K562 (cell line): Measurements from ENCODE around the gene PPT2. TPM values are rescaled to one million over a fixed set of nuclear protein-coding genes. Genes with fewer than 3 reads are reported as not detected.

ENCODE experiments used
- ATAC-seq: fragments of 200-7000 bp; cut with Tn5 transposase; 3 replicates; pipeline ENCODE4 v1.9.1; 2020; ENCODE audit warnings: moderate library complexity
- BruUV-seq: library from RNA; stranded (reverse); fragments of 400-500 nt; replicated peaks from 2 replicates; lab custom pipeline; 2021; lab: Mats Ljungman, UMichigan
- CTCF ChIA-PET: fragments of 300-600 bp; formaldehyde crosslinking; extraction: SDS; loops from one replicate; lab custom pipeline; 2021; ENCODE audit warnings: low intra/inter-chr PET ratio; lab: Yijun Ruan, JAX
- POLR2A ChIA-PET: fragments of 300-600, 350-650 bp; sonication (Branson Sonifier 250); formaldehyde crosslinking; extraction: SDS; loops from one replicate; lab custom pipeline; 2021; ENCODE audit warnings: antibody characterized with exemption, inconsistent platforms; lab: Yijun Ruan, JAX
- DNase-seq, 4 experiments: peaks; one replicate each; pipeline versions ENCODE4 v3.0.0 to v3.0.0-alpha.2; 2011 to 2018; ENCODE audit warnings: low spot score in 3 of 4, mixed read lengths in 3 of 4; ENCODE audit errors: extremely low read depth in 1 of 4
- FAIRE-seq: peaks from 2 replicates; lab custom pipeline; 2011; peaks lifted over from hg19 to GRCh38; lab: Jason Lieb, UNC
- H2AFZ ChIP-seq: 2 replicates; pipeline ENCODE4 v1.6.0; 2011; ENCODE audit warnings: low read depth, low read length, control low read depth, inconsistent platforms
- H3K27ac ChIP-seq: fragments of 200-600 bp; 3 replicates; pipeline ENCODE4 v1.8.0; 2011; ENCODE audit warnings: low read depth, mild to moderate bottlenecking, control low read depth, inconsistent platforms, low read length, moderate library complexity, mixed read lengths; ENCODE audit errors: extremely low read depth
- H3K27me3 ChIP-seq, 2 experiments: fragments of 300-600 bp in 1 of 2; 2 replicates in 1 of 2; 3 replicates in 1 of 2; pipeline versions ENCODE4 v1.6.0 to v1.8.0; 2011; ENCODE audit warnings: inconsistent platforms in 2 of 2, low read length in 2 of 2, mild to moderate bottlenecking in 1 of 2, mixed read lengths in 1 of 2, moderate library complexity in 1 of 2; ENCODE audit not compliant: control insufficient read depth in 2 of 2, insufficient read depth in 2 of 2
- H3K36me3 ChIP-seq: fragments of 300-600 bp; 3 replicates; pipeline ENCODE4 v1.8.0; 2011; ENCODE audit warnings: mild to moderate bottlenecking, low read length, inconsistent platforms; ENCODE audit not compliant: control insufficient read depth, insufficient read depth
- H3K4me1 ChIP-seq, 2 experiments: fragments of 200-600 bp in 1 of 2; replicated peaks in 1 of 2; 2 replicates in 1 of 2; 3 replicates in 1 of 2; pipeline versions ENCODE4 v1.5.1 to v1.8.0; 2011; ENCODE audit warnings: inconsistent platforms in 2 of 2, low read length in 2 of 2, mild to moderate bottlenecking in 1 of 2, mixed read lengths in 1 of 2, moderate library complexity in 1 of 2; ENCODE audit not compliant: control insufficient read depth in 2 of 2, insufficient read depth in 2 of 2
- H3K4me2 ChIP-seq: 2 replicates; pipeline ENCODE4 v1.6.1; 2011; ENCODE audit warnings: low read length, control low read depth, inconsistent platforms, mixed read lengths; ENCODE audit not compliant: insufficient read depth
- H3K4me3 ChIP-seq: fragments of 200-600 bp; sonication (generic), shearing (Covaris generic); 2 replicates; pipeline ENCODE4 v1.5.1; 2016; ENCODE audit warnings: control low read depth, inconsistent platforms
- H3K79me2 ChIP-seq: fragments of 200-600 bp; 3 replicates; pipeline ENCODE4 v1.8.0; 2011; ENCODE audit warnings: low read length, inconsistent platforms; ENCODE audit not compliant: control insufficient read depth, insufficient read depth
- H3K9ac ChIP-seq, 2 experiments: 2 replicates each; pipeline versions ENCODE4 v1.6.0 to v1.6.1; 2011; ENCODE audit warnings: low read depth in 2 of 2, low read length in 2 of 2, control low read depth in 1 of 2, inconsistent platforms in 1 of 2, mild to moderate bottlenecking in 1 of 2, mixed read lengths in 1 of 2; ENCODE audit not compliant: insufficient read depth in 1 of 2
- H3K9me1 ChIP-seq: one replicate; pipeline ENCODE4 v1.6.0; 2011; ENCODE audit warnings: inconsistent platforms, mild to moderate bottlenecking, low read length, moderate library complexity; ENCODE audit not compliant: control insufficient read depth, insufficient read depth
- H3K9me3 ChIP-seq: replicated peaks from 2 replicates; pipeline ENCODE4 v1.5.1; 2011; ENCODE audit warnings: low read depth, low read length, inconsistent platforms; ENCODE audit not compliant: control insufficient read depth, insufficient read depth
- H4K20me1 ChIP-seq: replicated peaks from 2 replicates; pipeline ENCODE4 v1.6.1; 2011; ENCODE audit warnings: low read length, inconsistent platforms, mixed read lengths; ENCODE audit not compliant: control insufficient read depth, insufficient read depth
- CBFA2T3 ChIP-seq: fragments of 450-650 bp; IDR thresholded peaks from 2 replicates; pipeline ENCODE4 v1.6.1; 2017
- DMBX1 ChIP-seq: fragments of 250-450 bp; sonication (Bioruptor Pico); IDR thresholded peaks from 2 replicates; pipeline ENCODE4 v1.8.0; 2022; ENCODE audit warnings: inconsistent platforms, mild to moderate bottlenecking, moderate library complexity, borderline replicate concordance
- DPF2 ChIP-seq: fragments of 450-650 bp; IDR thresholded peaks from 2 replicates; pipeline ENCODE4 v1.6.1; 2016
- EGR1 ChIP-seq: fragments of 450-650 bp; conservative IDR thresholded peaks from 2 replicates; pipeline ENCODE4 v1.6.1; 2017; ENCODE audit warnings: mild to moderate bottlenecking
- ELF2 ChIP-seq: fragments of 250-450 bp; sonication (Bioruptor Pico); IDR thresholded peaks from 2 replicates; pipeline ENCODE4 v1.5.0; 2021; ENCODE audit warnings: mild to moderate bottlenecking
- FUS ChIP-seq: fragments of 200-400 bp; formaldehyde crosslinking; optimal IDR thresholded peaks from 2 replicates; pipeline ENCODE3; 2017; ENCODE audit warnings: low read depth, low read length
- HIVEP1 ChIP-seq: fragments of 250-450 bp; sonication (Bioruptor Pico); IDR thresholded peaks from 2 replicates; pipeline ENCODE4 v1.4.0; 2020; ENCODE audit warnings: mild to moderate bottlenecking
- MCM3 ChIP-seq: fragments of 450-650 bp; IDR thresholded peaks from 2 replicates; pipeline ENCODE4 v1.6.1; 2016
- MTA2 ChIP-seq: fragments of 450-650 bp; IDR thresholded peaks from 2 replicates; pipeline ENCODE4 v1.6.1; 2016; ENCODE audit warnings: low read depth
- RBM25 ChIP-seq: fragments of 200-400 bp; formaldehyde crosslinking; IDR thresholded peaks from 2 replicates; pipeline ENCODE4 v1.6.1; 2018; ENCODE audit warnings: low read length, low read depth, moderate library complexity; ENCODE audit not compliant: severe bottlenecking
- RFX1 ChIP-seq: fragments of 450-650 bp; IDR thresholded peaks from 2 replicates; pipeline ENCODE4 v1.6.1; 2016; ENCODE audit warnings: mild to moderate bottlenecking, moderate library complexity
- SIN3A ChIP-seq, 2 experiments: fragments of 150-350 bp in 1 of 2; IDR thresholded peaks; 2 replicates each; pipeline ENCODE4 v1.6.1; 2011 to 2016; ENCODE audit warnings: borderline replicate concordance in 2 of 2, low read depth in 2 of 2, low read length in 2 of 2, mild to moderate bottlenecking in 2 of 2, moderate library complexity in 2 of 2; ENCODE audit not compliant: control insufficient read depth in 1 of 2
- SOX6 ChIP-seq: fragments of 450-650 bp; IDR thresholded peaks from 2 replicates; pipeline ENCODE4 v1.6.1; 2014; ENCODE audit warnings: mild to moderate bottlenecking
- STAT6 ChIP-seq: sonication (generic); formaldehyde crosslinking; IDR thresholded peaks from 2 replicates; pipeline ENCODE4 v1.8.1; 2023; ENCODE audit warnings: mild to moderate bottlenecking, missing genetic modification reagents
- ZBTB7A ChIP-seq: IDR thresholded peaks from 2 replicates; pipeline ENCODE4 v1.6.1; 2011; ENCODE audit warnings: low read depth, mild to moderate bottlenecking, low read length, moderate library complexity, borderline replicate concordance; ENCODE audit not compliant: control insufficient read depth
- ZFPM2 ChIP-seq: fragments of 250-450 bp; sonication (Bioruptor Pico); IDR thresholded peaks from 2 replicates; pipeline ENCODE4 v1.5.1; 2022; ENCODE audit warnings: mild to moderate bottlenecking
- ZNF197 ChIP-seq: fragments of 200-800 bp; sonication (Bioruptor generic); IDR thresholded peaks from 2 replicates; pipeline ENCODE4 v1.6.1; 2016; ENCODE audit warnings: low read depth, missing genetic modification characterization, missing compliant biosample characterization
- ZNF436 ChIP-seq: fragments of 250-450, 450-650 bp; sonication (Bioruptor Pico); formaldehyde crosslinking; IDR thresholded peaks from 2 replicates; pipeline ENCODE4 v1.7.0; 2020; ENCODE audit warnings: mild to moderate bottlenecking
- ZNF780A ChIP-seq: fragments of 250-450 bp; sonication (Bioruptor Pico); IDR thresholded peaks from 2 replicates; pipeline ENCODE4 v1.5.0; 2021; ENCODE audit warnings: mild to moderate bottlenecking
- ZNF79 ChIP-seq: fragments of 250-450 bp; sonication (Bioruptor Pico); IDR thresholded peaks from 2 replicates; pipeline ENCODE4 v1.4.0; 2020; ENCODE audit warnings: low read depth, mild to moderate bottlenecking, moderate library complexity
- WGBS: fragments of 100-300 bp; shearing (Covaris generic); methylation state at CpG from one replicate; pipeline ENCODE4 v1.1.6; 2016; ENCODE audit warnings: low coverage, mixed read lengths; ENCODE audit not compliant: insufficient coverage; ENCODE audit errors: missing lambda C conversion rate; 5-methylcytosine and 5-hydroxymethylcytosine counted together
- in situ Hi-C: fragments of 300-500 bp; cut with MboI; formaldehyde crosslinking; loops from 4 replicates; pipeline ENCODE4 v1.15.0; 2018; ENCODE audit warnings: inconsistent platforms, mixed read lengths
- intact Hi-C: fragments of 100-400 bp; cut with micrococcal nuclease; formaldehyde crosslinking; loops from 2 replicates; pipeline ENCODE4 v1.14.2; 2022
- polyA plus RNA-seq, 8 experiments: library from polyadenylated mRNA; depleted of rRNA in 4 of 8; stranded (reverse) in 5 of 8; unstranded in 3 of 8; fragments of >200 nt; fragmentation: Nextera tagmentation in 2 of 8; fragmentation: Illumina TruSeq in 1 of 8; extraction: Ambion mirVana in 2 of 8; extraction: Trizol in 1 of 8; gene quantifications; 2 replicates each; pipeline versions ENCODE4 v1.2.1 to v1.2.3, GENCODE V29; 2011 to 2014; ENCODE audit warnings: inconsistent platforms in 1 of 8, missing spikeins in 1 of 8
- total RNA-seq, 7 experiments: library from RNA; depleted of rRNA in 6 of 7; stranded (reverse); fragments of >200 nt in 6 of 7; fragmentation: Illumina TruSeq in 2 of 7; extraction: Trizol in 2 of 7; gene quantifications; 2 replicates each; pipeline versions ENCODE4 v1.2.1 to v1.2.3, GENCODE V29; 2011 to 2021; ENCODE audit warnings: low replicate concordance in 1 of 7

The PPT2 gene
- total and polyA plus RNA-seq, 9 of the 15 experiments (the other 6 are each of a cell fraction or from before 2014, with no cell fraction given) = 27.4 to 98.8 (median 69.9) TPM

GRCh38 chr6:32191696-32192607, 38.0 kb downstream of the PPT2 start:
- peaks cover 21% of the 10 kb centered on the region; the same call in 2 of the 3 replicates for H3K36me3 ChIP-seq
- no peaks in the 10 kb centered on the region for H3K27me3 ChIP-seq
- WGBS = 55% methylated on average over 15 of the region's 15 CpGs
- ChIA-PET POLR2A (interaction anchor here (0.6 to 1.9 kb wide), 9 partner anchors 9 to 630 kb away, joined by 3 to 7 read pairs (median 3); partner anchors contain the start of genes BAG6 and FKBPL), CTCF (no interaction called here)
- peak overlapping the region; percentile 79 for H3K4me3 ChIP-seq
- peak overlapping the region; percentile 93 for H3K27ac ChIP-seq
- no peak for DNase-seq
- H3K4me1 ChIP-seq = peaks cover 70 to 77% of the 10 kb centered on the region in 2 experiments
- peak overlapping the region; percentile 57; the same call in 1 of the 2 replicates for H2AFZ ChIP-seq
- peaks cover 64% of the 10 kb centered on the region for H3K79me2 ChIP-seq
- no peak for ATAC-seq
- no peaks in the 10 kb centered on the region for H4K20me1 ChIP-seq
- no peaks in the 10 kb centered on the region for H3K9me3 ChIP-seq
- no TSS peak for BruUV-seq
- H3K9ac ChIP-seq = peak overlapping the region; percentile 85 to 93
- no peaks in the 10 kb centered on the region for H3K9me1 ChIP-seq
- intact Hi-C loops (loop anchor here (10.0 kb wide), 1 partner anchor 287 kb away; the partner anchor contains the start of gene ZBTB12), in situ Hi-C loops (no loop called here)
- H3K4me2 ChIP-seq = peak overlapping the region; percentile 96
- no peak for FAIRE-seq
- TF ChIP-seq RFX1 (no peak), ZNF436 (no peak), ZBTB7A (peak; percentile 58; the same call in 1 of the 2 replicates), SOX6 (no peak), ZNF780A (CRISPR knock-in tag) (no peak), EGR1 (no peak), STAT6 (no peak), SIN3A (IDR thresholded peaks at IDR 0.05; ENCODE audit: borderline replicate concordance in 2 of 2, control insufficient read depth in 1 of 2, low read depth in 2 of 2, low read length in 2 of 2) (no peak), ZNF197 (no peak), ZNF79 (CRISPR knock-in tag) (no peak), CBFA2T3 (no peak), DPF2 (no peak), RBM25 (no peak), DMBX1 (CRISPR knock-in tag) (peak; percentile 37; the same call in 1 of the 2 replicates), MCM3 (no peak), ZFPM2 (CRISPR knock-in tag) (no peak), ELF2 (no peak), HIVEP1 (CRISPR knock-in tag) (no peak), MTA2 (no peak), FUS (no peak)
